Osteocyte (in vitro differentiated cells): Measurements from ENCODE around the gene DNAJB6. TPM values are rescaled to one million over a fixed set of nuclear protein-coding genes. Genes with fewer than 3 reads are reported as not detected.

ENCODE experiments used
- DNase-seq: peaks from one replicate; pipeline ENCODE4 v3.0.0; 2021; ENCODE audit warnings: mixed read lengths; ENCODE audit not compliant: unreplicated experiment; ENCODE audit errors: extremely low spot score
- H3K27ac Mint-ChIP-seq: one replicate; pipeline ENCODE4 v1.8.0; 2021; ENCODE audit warnings: mild to moderate bottlenecking, mixed read lengths; ENCODE audit not compliant: unreplicated experiment
- H3K27me3 Mint-ChIP-seq: one replicate; pipeline ENCODE4 v1.8.0; 2021; ENCODE audit warnings: mixed read lengths; ENCODE audit not compliant: unreplicated experiment
- H3K36me3 Mint-ChIP-seq: one replicate; pipeline ENCODE4 v1.8.0; 2021; ENCODE audit warnings: mixed read lengths; ENCODE audit not compliant: unreplicated experiment
- H3K4me1 Mint-ChIP-seq: one replicate; pipeline ENCODE4 v1.8.0; 2021; ENCODE audit warnings: mixed read lengths; ENCODE audit not compliant: unreplicated experiment
- H3K4me3 Mint-ChIP-seq: one replicate; pipeline ENCODE4 v1.8.0; 2021; ENCODE audit warnings: mild to moderate bottlenecking, moderate library complexity, mixed read lengths; ENCODE audit not compliant: unreplicated experiment
- H3K9me3 Mint-ChIP-seq: one replicate; pipeline ENCODE4 v1.8.0; 2021; ENCODE audit warnings: mixed read lengths; ENCODE audit not compliant: unreplicated experiment
- CTCF ChIP-seq: fragments of 200-600 bp; sonication (generic); IDR thresholded peaks from 2 replicates; pipeline ENCODE4 v1.5.0; 2021; ENCODE audit warnings: antibody characterized with exemption, mild to moderate bottlenecking, moderate library complexity
- total RNA-seq: library from RNA; stranded (reverse); gene quantifications from 2 replicates; pipeline ENCODE4 v1.2.1, GENCODE V29; 2021

The DNAJB6 gene
- total RNA-seq, 1 donor from 2014 or later: 112 TPM

- Mint-ChIP-seq H3K27ac (no peak overlapping the region), H3K9me3 (no peaks in the 10 kb centered on the region), H3K4me3 (no peak overlapping the region), H3K27me3 (no peaks in the 10 kb centered on the region), H3K36me3 (peaks cover 32% of the 10 kb centered on the region), H3K4me1 (peaks cover 18% of the 10 kb centered on the region)
- TF ChIP-seq CTCF: no peak
- DNase-seq: no peak
Observed at GRCh38 chr7:157379493-157379892, 42.7 kb downstream of the DNAJB6 start.

- Mint-ChIP-seq H3K9me3 (no peaks in the 10 kb centered on the region), H3K4me3 (no peak overlapping the region), H3K27ac (no peak overlapping the region), H3K4me1 (peaks cover 18% of the 10 kb centered on the region), H3K27me3 (no peaks in the 10 kb centered on the region), H3K36me3 (peaks cover 41% of the 10 kb centered on the region)
- DNase-seq: no peak
- no peak for TF ChIP-seq CTCF
Observed at GRCh38 chr7:157380416-157380815, 43.6 kb downstream of the DNAJB6 start.

GRCh38 chr7:157383868-157384267, 47.1 kb downstream of the DNAJB6 start:
- Mint-ChIP-seq H3K4me1 (peaks cover 17% of the 10 kb centered on the region), H3K4me3 (no peak overlapping the region), H3K27ac (no peak overlapping the region), H3K27me3 (no peaks in the 10 kb centered on the region), H3K9me3 (no peaks in the 10 kb centered on the region), H3K36me3 (peaks cover 45% of the 10 kb centered on the region)
- DNase-seq: no peak
- no peak for TF ChIP-seq CTCF

GRCh38 chr7:157384301-157384700, 47.5 kb downstream of the DNAJB6 start:
- Mint-ChIP-seq H3K36me3 (peaks cover 43% of the 10 kb centered on the region), H3K27ac (peak overlapping the region; percentile 5), H3K27me3 (no peaks in the 10 kb centered on the region), H3K4me3 (no peak overlapping the region), H3K4me1 (peaks cover 18% of the 10 kb centered on the region), H3K9me3 (no peaks in the 10 kb centered on the region)
- TF ChIP-seq CTCF: no peak
- no peak for DNase-seq

GRCh38 chr7:157386979-157387800, 50.4 kb downstream of the DNAJB6 start:
- no peak overlapping the region for H3K4me3 Mint-ChIP-seq
- DNase-seq: no peak
- TF ChIP-seq CTCF: peak; percentile 90

More at GRCh38 chr7:157386979-157387800, 50.4 kb downstream of the DNAJB6 start:
- no peaks in the 10 kb centered on the region for H3K27me3 Mint-ChIP-seq
- H3K36me3 Mint-ChIP-seq: peaks cover 46% of the 10 kb centered on the region
- H3K9me3 Mint-ChIP-seq: no peaks in the 10 kb centered on the region
- H3K4me1 Mint-ChIP-seq: peaks cover 31% of the 10 kb centered on the region
- peak overlapping the region; percentile 73 for H3K27ac Mint-ChIP-seq
